K562 (cell line): ENCODE results near the gene MYO15B. TPM values are rescaled to one million over a fixed set of nuclear protein-coding genes. Genes with fewer than 3 reads are reported as not detected.

Source experiments
- ATAC-seq: fragments of 200-7000 bp; cut with Tn5 transposase; 3 replicates; pipeline ENCODE4 v1.9.1; 2020; ENCODE audit warnings: moderate library complexity
- BruUV-seq: library from RNA; stranded (reverse); fragments of 400-500 nt; replicated peaks from 2 replicates; lab custom pipeline; 2021; lab: Mats Ljungman, UMichigan
- CTCF ChIA-PET: fragments of 300-600 bp; formaldehyde crosslinking; extraction: SDS; loops from one replicate; lab custom pipeline; 2021; ENCODE audit warnings: low intra/inter-chr PET ratio; lab: Yijun Ruan, JAX
- POLR2A ChIA-PET: fragments of 300-600, 350-650 bp; sonication (Branson Sonifier 250); formaldehyde crosslinking; extraction: SDS; loops from one replicate; lab custom pipeline; 2021; ENCODE audit warnings: antibody characterized with exemption, inconsistent platforms; lab: Yijun Ruan, JAX
- DNase-seq, 4 experiments: peaks; one replicate each; pipeline versions ENCODE4 v3.0.0 to v3.0.0-alpha.2; 2011 to 2018; ENCODE audit warnings: low spot score in 3 of 4, mixed read lengths in 3 of 4; ENCODE audit errors: extremely low read depth in 1 of 4
- FAIRE-seq: peaks from 2 replicates; lab custom pipeline; 2011; peaks lifted over from hg19 to GRCh38; lab: Jason Lieb, UNC
- H2AFZ ChIP-seq: 2 replicates; pipeline ENCODE4 v1.6.0; 2011; ENCODE audit warnings: low read depth, low read length, control low read depth, inconsistent platforms
- H3K27ac ChIP-seq: fragments of 200-600 bp; 3 replicates; pipeline ENCODE4 v1.8.0; 2011; ENCODE audit warnings: low read depth, mild to moderate bottlenecking, control low read depth, inconsistent platforms, low read length, moderate library complexity, mixed read lengths; ENCODE audit errors: extremely low read depth
- H3K27me3 ChIP-seq, 2 experiments: fragments of 300-600 bp in 1 of 2; 2 replicates in 1 of 2; 3 replicates in 1 of 2; pipeline versions ENCODE4 v1.6.0 to v1.8.0; 2011; ENCODE audit warnings: inconsistent platforms in 2 of 2, low read length in 2 of 2, mild to moderate bottlenecking in 1 of 2, mixed read lengths in 1 of 2, moderate library complexity in 1 of 2; ENCODE audit not compliant: control insufficient read depth in 2 of 2, insufficient read depth in 2 of 2
- H3K36me3 ChIP-seq: fragments of 300-600 bp; 3 replicates; pipeline ENCODE4 v1.8.0; 2011; ENCODE audit warnings: mild to moderate bottlenecking, low read length, inconsistent platforms; ENCODE audit not compliant: control insufficient read depth, insufficient read depth
- H3K4me1 ChIP-seq, 2 experiments: fragments of 200-600 bp in 1 of 2; replicated peaks in 1 of 2; 2 replicates in 1 of 2; 3 replicates in 1 of 2; pipeline versions ENCODE4 v1.5.1 to v1.8.0; 2011; ENCODE audit warnings: inconsistent platforms in 2 of 2, low read length in 2 of 2, mild to moderate bottlenecking in 1 of 2, mixed read lengths in 1 of 2, moderate library complexity in 1 of 2; ENCODE audit not compliant: control insufficient read depth in 2 of 2, insufficient read depth in 2 of 2
- H3K4me2 ChIP-seq: 2 replicates; pipeline ENCODE4 v1.6.1; 2011; ENCODE audit warnings: low read length, control low read depth, inconsistent platforms, mixed read lengths; ENCODE audit not compliant: insufficient read depth
- H3K4me3 ChIP-seq: fragments of 200-600 bp; sonication (generic), shearing (Covaris generic); 2 replicates; pipeline ENCODE4 v1.5.1; 2016; ENCODE audit warnings: control low read depth, inconsistent platforms
- H3K79me2 ChIP-seq: fragments of 200-600 bp; 3 replicates; pipeline ENCODE4 v1.8.0; 2011; ENCODE audit warnings: low read length, inconsistent platforms; ENCODE audit not compliant: control insufficient read depth, insufficient read depth
- H3K9ac ChIP-seq, 2 experiments: 2 replicates each; pipeline versions ENCODE4 v1.6.0 to v1.6.1; 2011; ENCODE audit warnings: low read depth in 2 of 2, low read length in 2 of 2, control low read depth in 1 of 2, inconsistent platforms in 1 of 2, mild to moderate bottlenecking in 1 of 2, mixed read lengths in 1 of 2; ENCODE audit not compliant: insufficient read depth in 1 of 2
- H3K9me1 ChIP-seq: one replicate; pipeline ENCODE4 v1.6.0; 2011; ENCODE audit warnings: inconsistent platforms, mild to moderate bottlenecking, low read length, moderate library complexity; ENCODE audit not compliant: control insufficient read depth, insufficient read depth
- H3K9me3 ChIP-seq: replicated peaks from 2 replicates; pipeline ENCODE4 v1.5.1; 2011; ENCODE audit warnings: low read depth, low read length, inconsistent platforms; ENCODE audit not compliant: control insufficient read depth, insufficient read depth
- H4K20me1 ChIP-seq: replicated peaks from 2 replicates; pipeline ENCODE4 v1.6.1; 2011; ENCODE audit warnings: low read length, inconsistent platforms, mixed read lengths; ENCODE audit not compliant: control insufficient read depth, insufficient read depth
- CHCHD3 ChIP-seq: fragments of 250-450 bp; sonication (Bioruptor Pico); IDR thresholded peaks from 2 replicates; pipeline ENCODE4 v2.1.2; 2022; ENCODE audit warnings: mild to moderate bottlenecking
- SMAD3 ChIP-seq: fragments of 450-650 bp; formaldehyde crosslinking; conservative IDR thresholded peaks from 2 replicates; pipeline ENCODE4 v1.4.0; 2020; ENCODE audit warnings: mild to moderate bottlenecking
- TSHZ1 ChIP-seq: fragments of 250-450 bp; sonication (Bioruptor Pico); IDR thresholded peaks from 2 replicates; pipeline ENCODE4 v1.4.0; 2020; ENCODE audit warnings: mild to moderate bottlenecking, moderate library complexity
- ZBTB49 ChIP-seq: sonication (generic); formaldehyde crosslinking; IDR thresholded peaks from 2 replicates; pipeline ENCODE4 v1.8.0; 2022; ENCODE audit warnings: missing genetic modification reagents, mild to moderate bottlenecking, borderline replicate concordance
- ZKSCAN1 ChIP-seq: fragments of 150-350 bp; IDR thresholded peaks from 2 replicates; pipeline ENCODE4 v1.6.1; 2016; ENCODE audit warnings: low read depth, low read length
- ZNF232 ChIP-seq: sonication (generic); formaldehyde crosslinking; IDR thresholded peaks from 2 replicates; pipeline ENCODE4 v1.8.0; 2022; ENCODE audit warnings: mild to moderate bottlenecking, missing genetic modification reagents
- ZNF583 ChIP-seq: fragments of 250-450 bp; sonication (Bioruptor Pico); IDR thresholded peaks from 2 replicates; pipeline ENCODE4 v1.4.0; 2020
- WGBS: fragments of 100-300 bp; shearing (Covaris generic); methylation state at CpG from one replicate; pipeline ENCODE4 v1.1.6; 2016; ENCODE audit warnings: low coverage, mixed read lengths; ENCODE audit not compliant: insufficient coverage; ENCODE audit errors: missing lambda C conversion rate; 5-methylcytosine and 5-hydroxymethylcytosine counted together
- in situ Hi-C: fragments of 300-500 bp; cut with MboI; formaldehyde crosslinking; loops from 4 replicates; pipeline ENCODE4 v1.15.0; 2018; ENCODE audit warnings: inconsistent platforms, mixed read lengths
- intact Hi-C: fragments of 100-400 bp; cut with micrococcal nuclease; formaldehyde crosslinking; loops from 2 replicates; pipeline ENCODE4 v1.14.2; 2022
- polyA plus RNA-seq, 8 experiments: library from polyadenylated mRNA; depleted of rRNA in 4 of 8; stranded (reverse) in 5 of 8; unstranded in 3 of 8; fragments of >200 nt; fragmentation: Nextera tagmentation in 2 of 8; fragmentation: Illumina TruSeq in 1 of 8; extraction: Ambion mirVana in 2 of 8; extraction: Trizol in 1 of 8; gene quantifications; 2 replicates each; pipeline versions ENCODE4 v1.2.1 to v1.2.3, GENCODE V29; 2011 to 2014; ENCODE audit warnings: inconsistent platforms in 1 of 8, missing spikeins in 1 of 8
- total RNA-seq, 7 experiments: library from RNA; depleted of rRNA in 6 of 7; stranded (reverse); fragments of >200 nt in 6 of 7; fragmentation: Illumina TruSeq in 2 of 7; extraction: Trizol in 2 of 7; gene quantifications; 2 replicates each; pipeline versions ENCODE4 v1.2.1 to v1.2.3, GENCODE V29; 2011 to 2021; ENCODE audit warnings: low replicate concordance in 1 of 7

The MYO15B gene
- total and polyA plus RNA-seq, 9 of the 15 experiments (the other 6 are each of a cell fraction or from before 2014, with no cell fraction given) = 0.05 to 3.1 (median 0.83) TPM; not detected in 2

- no peak for TF ChIP-seq ZKSCAN1
- TF ChIP-seq ZNF232 = no peak
Measured at GRCh38 chr17:75607086-75607485, 19.5 kb downstream of the MYO15B start (continued).

GRCh38 chr17:75610103-75610984, 22.7 kb downstream of the MYO15B start:
- Histone ChIP-seq H3K9ac (no peak overlapping the region), H3K79me2 (no peaks in the 10 kb centered on the region), H3K4me1 (peaks cover 0 to 42% of the 10 kb centered on the region in 2 experiments; a peak in 2 of 5 replicates), H3K4me2 (no peak overlapping the region), H3K4me3 (no peak overlapping the region), H2AFZ (no peak overlapping the region), H3K36me3 (no peaks in the 10 kb centered on the region), H3K27me3 (peaks cover 27 to 51% of the 10 kb centered on the region in 2 experiments; a peak in 4 of 5 replicates), H3K9me1 (no peaks in the 10 kb centered on the region), H3K9me3 (no peaks in the 10 kb centered on the region), H3K27ac (no peak overlapping the region), H4K20me1 (no peaks in the 10 kb centered on the region)
- in situ Hi-C loops (no loop called here), intact Hi-C loops (loop anchor here (10.0 kb wide), 1 partner anchor 186 kb away; no protein-coding TSS in a partner anchor)
- POLR2A ChIA-PET = interaction anchor here (2.3 kb wide), 1 partner anchor 14 kb away, joined by 8 read pairs; no protein-coding TSS in a partner anchor
- CTCF ChIA-PET = no interaction called here
- DNase-seq (no peak), ATAC-seq (no peak), FAIRE-seq (no peak)
- WGBS = 13% methylated on average over 24 of the region's 25 CpGs
- no peak for TF ChIP-seq SMAD3
- TF ChIP-seq CHCHD3 (CRISPR knock-in tag) = no peak
- TF ChIP-seq TSHZ1 = no peak
- no peak for TF ChIP-seq ZNF583 (CRISPR knock-in tag)
- TF ChIP-seq ZBTB49 (CRISPR knock-in tag) = no peak
- BruUV-seq = no TSS peak
